ENCODE results near the gene C1QTNF3. TPM values are rescaled to one million over a fixed set of nuclear protein-coding genes. Genes with fewer than 3 reads are reported as not detected.

Gene C1QTNF3
- total and polyA plus RNA-seq, 2 donors (not counting 3 experiments of a cell fraction or from before 2014, with no cell fraction given), result 1.6 TPM

DNA sequence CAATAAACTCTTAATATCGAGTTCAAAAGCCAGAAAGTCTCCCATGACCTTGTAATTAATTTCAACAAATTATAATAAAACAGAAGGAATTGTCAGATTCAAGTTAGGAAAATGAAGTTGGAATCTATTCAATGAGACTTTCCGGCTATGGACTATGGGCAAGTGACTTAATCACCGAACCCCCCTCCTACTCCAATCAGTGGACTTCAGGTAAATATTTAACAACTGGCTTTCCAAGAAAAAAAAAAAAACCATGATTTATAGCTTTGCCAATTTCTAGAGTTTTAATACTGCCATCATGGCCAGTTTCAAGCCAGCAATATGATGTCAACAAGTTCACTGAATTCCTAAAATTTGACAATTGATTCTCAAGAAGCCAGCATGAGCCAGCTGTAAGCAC, 63.0 kb downstream of the C1QTNF3 start:
- H4K20me1 ChIP-seq (replicated peaks; ENCODE audit: control insufficient read depth, extremely low read depth, insufficient read depth, low read length), result no peaks in the 10 kb centered on the region
- POLR2A ChIA-PET, result no interaction called here
- dilution Hi-C loops (cut with MboI; ENCODE audit: extremely low pct_ligation_motif_present, low sequenced_read_pairs), result no loop called here
- H3K9me3 ChIP-seq (replicated peaks; ENCODE audit: control insufficient read depth, insufficient read depth, low read length), result no peaks in the 10 kb centered on the region
- DNase-seq (ENCODE audit: low read depth, low spot score) (no peak), FAIRE-seq (no peak)
- H3K4me2 ChIP-seq (ENCODE audit: insufficient read depth, low read length), result no peak overlapping the region
- no TSS peak for BruUV-seq (replicated peaks)
- no peaks in the 10 kb centered on the region for H3K36me3 ChIP-seq (ENCODE audit: control insufficient read depth in 2 of 2, extremely low read depth in 1 of 2, insufficient read depth in 2 of 2, low read length in 2 of 2)
- no peak for TF ChIP-seq POLR2A (IDR thresholded peaks at IDR 0.05; ENCODE audit: low read depth, low read length)
- TF ChIP-seq JUN (IDR thresholded peaks at IDR 0.05; ENCODE audit: borderline replicate concordance, insufficient read depth, insufficient read length, low read depth), result no peak
- TF ChIP-seq POLR2AphosphoS5 (IDR thresholded peaks at IDR 0.05; ENCODE audit: insufficient read depth, low read depth, low read length), result no peak
- TF ChIP-seq GATA2 (IDR thresholded peaks at IDR 0.05; ENCODE audit: insufficient read depth, insufficient read length, low read depth, low read length), result no peak
- no peak for TF ChIP-seq FOS (IDR thresholded peaks at IDR 0.05; ENCODE audit: borderline replicate concordance, insufficient read depth, low read length)
- no peak for TF ChIP-seq EZH2 (IDR thresholded peaks at IDR 0.05; ENCODE audit: borderline replicate concordance, low read depth, low read length, severe bottlenecking)
- TF ChIP-seq, protein P1, sequence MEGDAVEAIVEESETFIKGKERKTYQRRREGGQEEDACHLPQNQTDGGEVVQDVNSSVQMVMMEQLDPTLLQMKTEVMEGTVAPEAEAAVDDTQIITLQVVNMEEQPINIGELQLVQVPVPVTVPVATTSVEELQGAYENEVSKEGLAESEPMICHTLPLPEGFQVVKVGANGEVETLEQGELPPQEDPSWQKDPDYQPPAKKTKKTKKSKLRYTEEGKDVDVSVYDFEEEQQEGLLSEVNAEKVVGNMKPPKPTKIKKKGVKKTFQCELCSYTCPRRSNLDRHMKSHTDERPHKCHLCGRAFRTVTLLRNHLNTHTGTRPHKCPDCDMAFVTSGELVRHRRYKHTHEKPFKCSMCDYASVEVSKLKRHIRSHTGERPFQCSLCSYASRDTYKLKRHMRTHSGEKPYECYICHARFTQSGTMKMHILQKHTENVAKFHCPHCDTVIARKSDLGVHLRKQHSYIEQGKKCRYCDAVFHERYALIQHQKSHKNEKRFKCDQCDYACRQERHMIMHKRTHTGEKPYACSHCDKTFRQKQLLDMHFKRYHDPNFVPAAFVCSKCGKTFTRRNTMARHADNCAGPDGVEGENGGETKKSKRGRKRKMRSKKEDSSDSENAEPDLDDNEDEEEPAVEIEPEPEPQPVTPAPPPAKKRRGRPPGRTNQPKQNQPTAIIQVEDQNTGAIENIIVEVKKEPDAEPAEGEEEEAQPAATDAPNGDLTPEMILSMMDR (IDR thresholded peaks at IDR 0.05; ENCODE audit: extremely low read depth in 1 of 2, insufficient read depth in 1 of 2, low read depth in 1 of 2, low read length in 2 of 2), result no peak
- TF ChIP-seq MYC (IDR thresholded peaks at IDR 0.05; ENCODE audit: low read depth, low read length), result no peak
- TF ChIP-seq, protein P2, sequence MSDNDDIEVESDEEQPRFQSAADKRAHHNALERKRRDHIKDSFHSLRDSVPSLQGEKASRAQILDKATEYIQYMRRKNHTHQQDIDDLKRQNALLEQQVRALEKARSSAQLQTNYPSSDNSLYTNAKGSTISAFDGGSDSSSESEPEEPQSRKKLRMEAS (IDR thresholded peaks at IDR 0.05; ENCODE audit: insufficient read depth, insufficient read length), result no peak
- no peaks in the 10 kb centered on the region for H3K79me2 ChIP-seq (ENCODE audit: control insufficient read depth, insufficient read depth, low read length)
- intact Hi-C loops (cut with micrococcal nuclease), result no loop called here
- H3K27ac ChIP-seq (ENCODE audit: insufficient read depth, low read depth, low read length), result no peak overlapping the region
- peaks cover 2 to 9% of the 10 kb centered on the region in 2 experiments for H3K27me3 ChIP-seq (ENCODE audit: control insufficient read depth in 2 of 2, insufficient read depth in 2 of 2, low read length in 2 of 2)
- no peak overlapping the region for H2AFZ ChIP-seq (ENCODE audit: low read depth, low read length)
- H3K4me1 ChIP-seq (ENCODE audit: control insufficient read depth, extremely low read depth, insufficient read depth, low read length), result no peaks in the 10 kb centered on the region
- CTCF ChIA-PET, result interaction anchor here (5.5 kb wide), 1 partner anchor 10 kb away, joined by 23 read pairs; no protein-coding TSS in a partner anchor
- H3K9ac ChIP-seq (replicated peaks; ENCODE audit: extremely low read depth, insufficient read depth, low read length), result no peak overlapping the region
- no peak overlapping the region for H3K4me3 ChIP-seq (replicated peaks in 1 of 3; ENCODE audit: insufficient read depth in 1 of 3, low read depth in 1 of 3, low read length in 3 of 3)
- H3K9me1 ChIP-seq (replicated peaks; ENCODE audit: control insufficient read depth, extremely low read depth, insufficient read depth, low read length), result no peaks in the 10 kb centered on the region
